ENCODE measurements around the gene CD47.
A peak's percentile ranks its signal among the peaks of the same experiment; 100 is the strongest.

CD47 gene

DNA sequence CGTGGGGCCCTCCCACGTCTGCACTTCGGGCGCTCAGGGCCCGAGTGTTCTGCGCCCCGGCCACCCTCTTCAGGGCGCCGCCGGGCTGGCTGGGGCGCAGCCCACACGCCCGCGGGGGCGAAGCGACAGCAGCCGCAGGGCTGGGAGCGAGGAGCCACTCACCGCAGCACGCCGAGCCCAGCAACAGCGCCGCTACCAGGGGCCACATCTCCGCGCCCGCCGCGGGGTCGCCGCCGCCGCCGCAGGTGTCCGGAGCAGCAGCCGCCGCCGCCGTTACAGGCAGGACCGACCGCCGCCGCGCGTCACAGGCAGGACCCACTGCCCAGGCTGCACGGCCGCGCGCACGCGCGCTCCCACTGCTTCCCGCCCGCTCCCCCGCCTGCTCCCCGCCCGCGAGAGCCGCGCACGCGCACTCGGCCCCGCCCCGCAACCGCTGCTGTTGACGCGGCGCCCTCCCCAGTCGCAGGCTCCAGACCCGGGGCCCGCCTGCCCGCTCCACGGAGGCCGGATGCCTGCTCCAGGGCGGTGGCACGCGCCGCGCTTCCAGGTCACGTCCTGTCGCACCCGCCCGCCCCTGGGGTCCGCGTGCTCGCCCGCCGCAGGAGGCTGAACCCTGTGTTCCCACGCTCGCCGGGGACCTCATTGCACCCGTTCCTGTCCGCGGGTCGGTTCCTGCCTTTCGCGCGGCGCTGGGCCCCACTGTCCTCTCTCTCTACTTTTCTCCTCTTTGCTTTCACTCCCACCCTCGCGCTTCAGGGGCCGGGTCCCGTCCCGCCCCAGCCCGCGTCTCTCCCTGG lies at the start of gene CD47:
TSS of gene CD47 (minus strand) at position 331 of the 797 bp plus-strand sequence. CDS start at position 208, 123 bp downstream.
- peak; percentile 21 to 98 (median 91) for DNase-seq

- DNase-seq = no peak
Measured at GRCh38 chr3:108137460-108137814, 46.6 kb upstream of the CD47 start.

- no peak for DNase-seq
Measured at GRCh38 chr3:108136561-108137459, 46.0 kb upstream of the CD47 start.

GRCh38 chr3:108134555-108134880 lies 43.7 kb upstream of the CD47 start:
- DNase-seq = no peak

DNA sequence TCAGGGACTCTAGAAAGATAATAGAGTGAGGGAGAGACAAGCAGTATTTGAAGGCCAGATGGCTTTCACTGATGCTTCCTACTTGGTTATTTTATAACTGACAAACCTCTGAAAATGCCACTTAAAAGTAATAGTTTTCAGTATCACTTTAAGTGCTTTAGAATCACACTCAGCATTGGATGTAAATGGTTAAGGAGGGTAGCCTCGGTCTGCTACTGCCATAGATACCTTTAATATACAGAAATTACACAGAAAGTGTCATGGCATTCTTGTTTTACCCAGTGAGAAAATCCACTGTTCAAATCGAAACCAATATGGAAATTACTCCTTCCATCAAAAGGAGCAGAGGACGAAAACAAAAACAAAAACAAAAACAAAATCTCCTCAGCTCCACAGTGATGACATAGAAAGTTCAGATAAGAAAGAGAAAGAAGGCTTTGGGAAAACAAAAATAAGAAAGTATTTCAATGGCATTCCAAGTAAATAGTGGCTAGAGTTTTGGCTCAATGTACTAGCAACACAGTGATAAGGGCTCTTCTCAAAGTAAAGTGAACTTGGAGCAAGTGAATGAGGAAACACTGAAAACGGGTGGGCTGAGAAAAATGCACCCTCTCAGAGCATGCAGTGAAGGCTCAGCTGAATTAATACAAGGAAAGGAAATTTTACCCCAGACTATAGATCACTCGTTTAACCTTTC lies 43.2 kb upstream of the CD47 start:
- DNase-seq = no peak

GRCh38 chr3:108133048-108133369 lies 42.2 kb upstream of the CD47 start:
- no peak for DNase-seq

- DNase-seq = no peak
Measured at GRCh38 chr3:108131475-108132134, 40.8 kb upstream of the CD47 start.

GRCh38 chr3:108130701-108131474 lies 40.1 kb upstream of the CD47 start:
- no peak for DNase-seq

DNA sequence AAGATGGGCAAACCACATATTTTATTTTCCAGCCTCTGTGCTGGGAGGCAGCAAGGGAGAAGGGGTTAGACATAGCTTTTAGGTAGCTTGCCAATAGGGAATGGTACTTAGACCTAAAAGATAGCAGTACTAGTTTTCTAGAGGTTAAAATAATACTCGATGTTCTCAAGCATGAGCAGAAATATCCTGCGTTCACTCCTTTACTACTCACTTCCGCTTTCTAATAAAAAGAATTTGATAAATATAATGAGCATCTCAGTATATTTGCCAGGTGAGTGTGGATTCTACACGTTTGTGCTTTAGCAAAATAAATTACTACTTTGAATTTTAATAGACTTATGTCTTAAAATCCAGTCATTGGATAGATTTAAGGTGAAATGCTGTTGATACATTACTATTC lies 39.4 kb upstream of the CD47 start:
- DNase-seq = no peak

- no peak for DNase-seq
Measured at GRCh38 chr3:108127301-108127988, 36.6 kb upstream of the CD47 start.

DNA sequence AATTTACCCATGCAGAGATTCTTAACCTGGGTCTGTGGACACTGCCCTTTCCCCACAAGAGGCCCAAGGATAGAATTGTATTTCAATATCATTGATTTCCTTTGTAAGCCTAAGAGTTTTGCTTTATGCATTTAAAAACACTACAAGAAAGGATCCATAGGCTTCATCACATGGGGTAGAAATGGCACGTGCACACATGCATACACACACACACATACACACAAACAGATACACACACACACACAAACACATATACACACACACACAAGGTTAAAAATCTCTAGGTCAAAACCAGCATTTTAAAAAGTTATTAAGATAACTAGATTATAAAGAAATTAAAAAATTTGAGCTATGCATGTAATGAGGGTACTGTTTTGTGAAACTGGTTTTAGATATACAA lies 35.5 kb upstream of the CD47 start:
- no peak for DNase-seq

GRCh38 chr3:108125550-108126071 lies 34.8 kb upstream of the CD47 start:
- no peak for DNase-seq

GRCh38 chr3:108125153-108125543 lies 34.3 kb upstream of the CD47 start:
- no peak for DNase-seq

DNA sequence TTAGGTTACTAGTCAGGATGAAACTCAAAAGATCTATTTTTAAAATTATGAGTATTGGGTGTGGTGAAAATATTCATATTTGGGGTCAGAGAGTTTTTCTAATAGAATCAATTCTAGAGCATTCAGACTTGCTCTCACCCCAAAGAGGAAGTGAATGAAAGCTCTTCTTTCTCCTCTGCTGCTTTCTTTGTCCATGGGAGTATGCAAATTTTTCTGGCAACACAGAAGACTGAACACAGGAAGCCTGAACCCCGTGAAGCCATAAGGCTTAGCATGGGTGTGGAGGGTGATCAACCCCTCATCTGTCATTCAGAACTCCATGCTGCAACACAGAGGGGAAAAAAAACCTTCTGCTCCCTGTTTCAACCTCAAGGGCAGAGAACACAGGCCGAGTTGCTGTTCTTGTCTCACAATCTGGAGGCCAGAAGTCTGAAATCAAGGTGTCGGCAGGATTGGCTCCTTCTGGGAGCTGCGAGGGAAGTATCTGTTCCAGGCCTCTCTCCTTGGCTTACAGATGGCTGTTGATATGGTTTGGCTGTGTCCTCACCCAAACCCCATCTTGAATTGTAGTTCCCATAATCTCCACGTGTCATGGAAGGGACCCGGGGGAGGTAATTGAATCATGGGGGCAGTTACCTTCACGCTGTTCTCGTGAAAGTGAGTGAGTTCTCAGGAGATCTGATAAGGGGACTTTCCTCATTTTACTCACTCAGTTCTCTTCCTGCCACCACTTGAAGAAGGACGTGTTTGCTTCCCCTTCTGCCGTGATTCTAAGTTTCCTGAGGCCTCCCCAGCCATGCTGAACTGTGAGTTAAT lies 33.7 kb upstream of the CD47 start:
- DNase-seq = peak in 4 of 58 donors; percentile 9 to 38 (median 12)

- no peak for DNase-seq
Measured at GRCh38 chr3:108123326-108123725, 32.5 kb upstream of the CD47 start.

GRCh38 chr3:108122276-108122675 lies 31.4 kb upstream of the CD47 start:
- no peak for DNase-seq

DNA sequence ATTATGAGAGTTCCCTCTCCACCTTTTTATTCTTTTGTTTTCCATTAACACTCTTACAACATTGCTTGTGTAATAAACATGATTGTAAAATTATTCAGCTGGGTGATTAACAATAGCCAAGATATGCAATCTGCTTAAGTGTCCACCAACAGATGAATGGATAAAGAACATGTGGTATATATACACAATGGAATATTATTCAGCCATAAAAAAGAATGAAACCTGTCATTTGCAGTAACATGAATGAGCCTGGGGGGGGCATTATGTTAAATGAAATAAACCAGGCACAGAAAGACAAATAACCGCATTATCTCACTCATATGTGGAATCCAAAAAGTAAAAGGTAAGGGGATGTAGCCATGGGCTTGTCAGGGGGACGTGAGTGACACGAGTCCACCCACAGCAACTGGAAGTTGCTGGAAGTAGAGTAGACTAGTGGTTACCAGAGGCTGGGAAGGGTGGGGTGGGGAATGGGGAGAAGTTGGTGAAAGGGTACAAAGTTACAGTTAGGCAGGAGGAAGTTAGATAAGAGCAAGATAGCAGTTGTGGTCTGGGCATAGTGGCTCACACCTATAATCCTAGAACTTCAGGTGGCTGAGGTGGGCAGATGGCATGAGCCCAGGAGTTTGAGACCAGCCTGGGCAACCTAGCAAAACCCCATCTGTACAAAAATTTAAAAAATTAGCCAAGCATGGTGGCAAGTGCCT lies 28.7 kb upstream of the CD47 start:
- no peak for DNase-seq

GRCh38 chr3:108118038-108118768 lies 27.4 kb upstream of the CD47 start:
- DNase-seq = no peak
